Peyer's patch (tissue), 4 donors: ENCODE measurements around the gene CABP4.

Experiments used
- POLR2A ChIP-seq, 2 donors: fragments of 450-650 bp; IDR thresholded peaks; one replicate each; pipeline ENCODE4 v1.5.1; 2017; ENCODE audit warnings: antibody characterized with exemption in 2 of 2, mild to moderate bottlenecking in 2 of 2, moderate library complexity in 2 of 2
- TF ChIP-seq, protein P1 (sequence below), 6 experiments: fragments of 450-650 bp in 4 of 6; fragments of 200-600 bp in 2 of 6; sonication (generic) in 1 of 6; IDR thresholded peaks; one replicate each; pipeline ENCODE4 v1.5.1; 2017 to 2019; ENCODE audit warnings: antibody characterized with exemption in 6 of 6, mild to moderate bottlenecking in 3 of 6, moderate library complexity in 1 of 6

DNA sequence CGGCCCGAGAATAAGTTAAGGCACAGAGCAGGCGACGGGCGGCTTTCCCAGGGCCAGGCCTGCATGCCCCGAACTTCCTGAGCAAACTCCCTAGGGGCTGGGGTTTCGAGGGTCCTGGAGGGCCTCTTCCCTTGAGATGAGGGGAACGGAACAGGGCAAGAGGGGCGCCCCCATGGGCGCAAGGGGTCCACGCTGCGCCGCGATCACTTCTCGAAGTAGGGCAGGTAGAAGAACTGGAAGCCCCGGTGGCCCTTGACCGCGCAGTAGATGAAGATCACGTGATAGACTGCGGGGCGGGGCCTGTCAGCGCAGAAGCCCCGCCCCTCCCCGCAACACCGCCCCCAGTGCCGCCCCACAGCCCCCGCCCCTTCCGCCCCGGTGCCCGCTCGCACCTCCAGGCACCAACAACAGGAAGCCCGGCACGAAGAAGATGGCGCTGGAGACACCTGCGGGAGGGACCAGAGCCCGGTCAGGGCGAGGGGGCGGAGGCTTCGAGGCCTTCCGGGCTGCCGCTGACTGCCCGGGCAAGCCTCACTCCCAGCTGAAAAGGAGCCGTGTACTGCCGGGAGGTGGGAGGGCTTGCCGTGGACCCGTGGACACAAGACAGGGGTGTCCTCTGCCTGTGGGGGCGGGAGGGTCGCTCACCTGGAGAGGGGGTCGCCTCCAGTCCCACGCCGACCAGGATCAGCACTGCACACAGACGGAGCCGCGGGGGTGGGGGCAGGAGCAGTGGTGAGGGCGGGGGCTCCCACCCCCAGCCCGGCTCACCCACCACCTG is 9.4 kb downstream of the CABP4 start:
- TF ChIP-seq, protein P1, sequence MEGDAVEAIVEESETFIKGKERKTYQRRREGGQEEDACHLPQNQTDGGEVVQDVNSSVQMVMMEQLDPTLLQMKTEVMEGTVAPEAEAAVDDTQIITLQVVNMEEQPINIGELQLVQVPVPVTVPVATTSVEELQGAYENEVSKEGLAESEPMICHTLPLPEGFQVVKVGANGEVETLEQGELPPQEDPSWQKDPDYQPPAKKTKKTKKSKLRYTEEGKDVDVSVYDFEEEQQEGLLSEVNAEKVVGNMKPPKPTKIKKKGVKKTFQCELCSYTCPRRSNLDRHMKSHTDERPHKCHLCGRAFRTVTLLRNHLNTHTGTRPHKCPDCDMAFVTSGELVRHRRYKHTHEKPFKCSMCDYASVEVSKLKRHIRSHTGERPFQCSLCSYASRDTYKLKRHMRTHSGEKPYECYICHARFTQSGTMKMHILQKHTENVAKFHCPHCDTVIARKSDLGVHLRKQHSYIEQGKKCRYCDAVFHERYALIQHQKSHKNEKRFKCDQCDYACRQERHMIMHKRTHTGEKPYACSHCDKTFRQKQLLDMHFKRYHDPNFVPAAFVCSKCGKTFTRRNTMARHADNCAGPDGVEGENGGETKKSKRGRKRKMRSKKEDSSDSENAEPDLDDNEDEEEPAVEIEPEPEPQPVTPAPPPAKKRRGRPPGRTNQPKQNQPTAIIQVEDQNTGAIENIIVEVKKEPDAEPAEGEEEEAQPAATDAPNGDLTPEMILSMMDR (IDR thresholded peaks at IDR 0.05), result peak in 1 of 6 experiments; percentile 9
- peak; percentile 72 to 86 for TF ChIP-seq POLR2A (IDR thresholded peaks at IDR 0.05)
